IgD-negative memory B cell (primary cell): ENCODE data around the gene OS9. TPM values are rescaled to one million over a fixed set of nuclear protein-coding genes. Genes with fewer than 3 reads are reported as not detected.
A peak's percentile ranks its signal among the peaks of the same experiment; 100 is the strongest.

Experiments
- H3K27ac Mint-ChIP-seq, 3 donors: one replicate each; pipeline ENCODE4 v1.8.0; 2020 to 2022; ENCODE audit warnings: mild to moderate bottlenecking in 3 of 3, mixed read lengths in 3 of 3, moderate library complexity in 1 of 3
- H3K27me3 Mint-ChIP-seq: one replicate; pipeline ENCODE4 v1.8.0; 2021; ENCODE audit warnings: mixed read lengths
- H3K36me3 Mint-ChIP-seq: one replicate; pipeline ENCODE4 v1.8.0; 2020; ENCODE audit warnings: mild to moderate bottlenecking, mixed read lengths
- H3K4me1 Mint-ChIP-seq, 3 donors: one replicate each; pipeline ENCODE4 v1.8.0; 2020 to 2022; ENCODE audit warnings: mixed read lengths in 3 of 3, mild to moderate bottlenecking in 1 of 3
- H3K4me3 Mint-ChIP-seq, 4 donors: one replicate each; pipeline ENCODE4 v1.8.0; 2020 to 2022; ENCODE audit warnings: mild to moderate bottlenecking in 4 of 4, mixed read lengths in 4 of 4, moderate library complexity in 3 of 4
- H3K9me3 Mint-ChIP-seq, 3 donors: one replicate each; pipeline ENCODE4 v1.8.0; 2020 to 2021; ENCODE audit warnings: mixed read lengths in 3 of 3, mild to moderate bottlenecking in 1 of 3
- polyA plus RNA-seq: library from polyadenylated mRNA; unstranded; fragments of 300-500 nt; fragmentation: Illumina TruSeq; gene quantifications from one replicate; pipeline ENCODE4 v1.2.3, GENCODE V29; 2021

The OS9 gene
- polyA plus RNA-seq, 1 donor from 2014 or later: 70.4 TPM

DNA sequence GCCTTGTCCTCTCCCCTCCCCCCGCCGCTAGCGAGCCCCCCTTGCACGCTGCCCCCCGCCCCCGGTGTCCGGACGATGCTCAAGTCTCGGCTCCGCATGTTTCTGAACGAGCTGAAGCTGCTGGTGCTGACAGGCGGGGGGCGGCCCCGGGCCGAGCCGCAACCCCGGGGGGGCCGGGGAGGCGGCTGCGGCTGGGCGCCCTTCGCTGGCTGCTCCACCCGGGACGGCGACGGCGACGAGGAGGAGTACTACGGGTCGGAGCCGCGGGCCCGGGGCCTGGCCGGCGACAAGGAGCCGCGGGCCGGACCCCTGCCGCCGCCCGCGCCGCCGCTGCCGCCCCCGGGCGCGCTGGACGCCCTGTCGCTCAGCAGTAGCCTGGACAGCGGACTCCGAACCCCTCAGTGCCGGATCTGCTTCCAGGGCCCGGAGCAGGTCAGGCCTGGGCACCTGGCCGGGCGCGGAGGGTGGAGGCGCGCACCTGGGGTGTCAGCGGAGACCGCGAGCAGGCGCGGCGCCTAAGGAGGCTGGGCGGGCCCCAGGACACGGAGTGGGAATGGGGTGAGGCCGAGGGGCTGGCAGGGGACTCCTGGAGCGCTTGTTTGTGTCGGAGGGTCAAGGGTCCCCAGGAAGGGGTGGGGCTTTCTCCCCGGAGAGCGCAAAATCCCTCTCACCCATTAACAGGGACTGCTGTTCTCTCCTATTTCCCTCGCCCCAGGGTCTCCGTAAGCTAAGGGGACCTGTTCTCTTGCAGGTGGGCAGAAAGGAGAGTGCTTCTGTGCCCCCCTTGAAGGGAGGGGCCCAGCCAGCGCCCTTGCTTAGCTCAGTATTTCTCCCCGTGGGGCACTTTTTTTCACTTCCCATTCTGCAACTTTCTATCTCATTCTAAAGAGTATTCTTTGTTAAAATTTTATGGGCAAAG, 61.8 kb downstream of the OS9 start:
- H3K9me3 Mint-ChIP-seq: no peaks in the 10 kb centered on the region
- H3K36me3 Mint-ChIP-seq: peaks cover 9% of the 10 kb centered on the region
- H3K4me3 Mint-ChIP-seq: peak overlapping the region; percentile 91 to 98 (median 93)
- H3K27me3 Mint-ChIP-seq: no peaks in the 10 kb centered on the region
- H3K27ac Mint-ChIP-seq: peak overlapping the region; percentile 92 to 96 (median 93)
- peaks cover 28 to 53% (median 50%) of the 10 kb centered on the region in 3 donors for H3K4me1 Mint-ChIP-seq

- Mint-ChIP-seq H3K27me3 (no peaks in the 10 kb centered on the region), H3K9me3 (no peaks in the 10 kb centered on the region), H3K4me3 (peak overlapping the region; percentile 91 to 98 (median 93)), H3K4me1 (peaks cover 28 to 45% (median 45%) of the 10 kb centered on the region in 3 donors), H3K36me3 (peaks cover 9% of the 10 kb centered on the region), H3K27ac (peak overlapping the region; percentile 92 to 96 (median 93))
Observed at GRCh38 chr12:57756406-57757341, 62.7 kb downstream of the OS9 start.

GRCh38 chr12:57757771-57758170, 63.8 kb downstream of the OS9 start:
- Mint-ChIP-seq H3K4me3 (peak overlapping the region in 2 of 4 donors; percentile 39), H3K9me3 (no peaks in the 10 kb centered on the region)

GRCh38 chr12:57758552-57759359, 64.8 kb downstream of the OS9 start:
- no peaks in the 10 kb centered on the region for H3K9me3 Mint-ChIP-seq
- peak overlapping the region in 1 of 4 donors; percentile 81 for H3K4me3 Mint-ChIP-seq
- H3K27ac Mint-ChIP-seq: peak overlapping the region in 2 of 3 donors; percentile 31 to 84
- H3K27me3 Mint-ChIP-seq: peaks cover under 1% of the 10 kb centered on the region
- peaks cover 21 to 32% (median 28%) of the 10 kb centered on the region in 3 donors for H3K4me1 Mint-ChIP-seq
- peaks cover 9% of the 10 kb centered on the region for H3K36me3 Mint-ChIP-seq

More at GRCh38 chr12:57757771-57758170, 63.8 kb downstream of the OS9 start:
- H3K36me3 Mint-ChIP-seq: peaks cover 9% of the 10 kb centered on the region
- no peaks in the 10 kb centered on the region for H3K27me3 Mint-ChIP-seq
- peaks cover 25 to 40% (median 36%) of the 10 kb centered on the region in 3 donors for H3K4me1 Mint-ChIP-seq
- H3K27ac Mint-ChIP-seq: no peak overlapping the region

GRCh38 chr12:57759360-57759980, 65.5 kb downstream of the OS9 start:
- H3K27me3 Mint-ChIP-seq: peaks cover 6% of the 10 kb centered on the region
- H3K4me3 Mint-ChIP-seq: peak overlapping the region in 1 of 4 donors; percentile 81
- peaks cover 24 to 30% (median 24%) of the 10 kb centered on the region in 3 donors for H3K4me1 Mint-ChIP-seq
- peaks cover 9% of the 10 kb centered on the region for H3K36me3 Mint-ChIP-seq
- H3K27ac Mint-ChIP-seq: peak overlapping the region in 2 of 3 donors; percentile 56 to 84
- H3K9me3 Mint-ChIP-seq: no peaks in the 10 kb centered on the region

DNA sequence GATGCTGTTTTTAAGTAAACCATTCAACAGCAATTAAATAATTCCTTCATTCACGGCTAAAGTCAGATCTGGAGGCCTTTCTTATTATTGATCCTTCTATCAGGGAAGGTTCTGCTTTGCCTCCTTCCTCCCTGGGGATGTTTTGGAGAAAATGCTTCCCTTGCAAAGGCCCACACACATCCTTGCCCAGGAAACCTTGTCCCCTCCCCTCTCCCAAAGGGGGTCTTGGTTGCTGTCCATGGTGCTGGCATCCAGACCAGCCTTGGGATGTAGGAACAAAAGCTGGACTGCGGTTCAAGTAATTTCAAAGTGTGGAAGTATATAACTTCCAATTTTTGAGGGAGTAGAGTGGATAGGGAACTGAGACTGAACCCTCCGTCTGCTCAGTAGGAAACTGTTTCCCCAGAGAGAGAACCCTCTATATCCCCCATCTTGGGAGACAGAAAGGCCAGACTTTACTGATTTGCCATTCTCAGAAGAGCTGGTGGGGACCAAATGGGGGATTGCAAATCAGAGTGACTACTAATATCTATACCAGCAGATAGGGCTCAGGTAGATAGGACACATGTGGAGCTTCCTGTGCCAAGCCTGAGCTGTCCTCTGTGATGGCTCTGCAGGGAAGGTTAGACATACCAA, 66.5 kb downstream of the OS9 start:
- H3K27me3 Mint-ChIP-seq: peaks cover 16% of the 10 kb centered on the region

DNA sequence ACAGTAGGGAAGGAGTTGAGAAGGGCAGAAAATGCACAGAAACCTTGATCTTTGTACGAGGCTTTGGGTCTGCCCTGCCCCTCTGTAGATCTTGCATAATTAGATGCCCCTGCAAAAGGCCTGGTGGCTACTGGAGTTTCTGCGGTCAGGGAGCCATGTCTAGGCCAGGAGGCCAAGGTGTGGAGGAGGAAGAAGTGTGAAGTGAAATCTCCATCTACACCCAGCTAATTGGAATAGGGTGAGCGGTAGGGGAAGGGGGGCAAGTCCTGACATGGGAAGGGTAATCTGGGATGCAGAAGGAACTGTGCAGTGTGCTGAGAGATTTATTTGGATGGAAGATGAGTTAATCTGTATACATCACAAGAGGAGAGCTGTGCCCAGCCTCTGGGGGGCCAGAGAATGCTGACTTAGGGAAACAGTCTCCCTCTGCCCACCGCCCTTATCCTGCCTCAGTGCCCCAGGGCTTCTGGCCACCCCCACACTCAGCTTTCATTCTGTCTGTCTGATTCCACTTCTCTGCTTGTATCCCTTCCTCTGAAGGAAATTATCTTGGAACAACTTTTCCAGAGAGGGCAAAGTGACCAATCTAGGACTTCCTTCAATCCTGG, 67.6 kb downstream of the OS9 start:
- peaks cover 24% of the 10 kb centered on the region for H3K27me3 Mint-ChIP-seq
- H3K27ac Mint-ChIP-seq: peak overlapping the region in 1 of 3 donors; percentile 86
- H3K36me3 Mint-ChIP-seq: peaks cover 8% of the 10 kb centered on the region
- H3K4me3 Mint-ChIP-seq: peak overlapping the region in 1 of 4 donors; percentile 81
- no peaks in the 10 kb centered on the region for H3K9me3 Mint-ChIP-seq
- peaks cover 23 to 32% (median 26%) of the 10 kb centered on the region in 3 donors for H3K4me1 Mint-ChIP-seq

More for the DNA sequence above, 66.5 kb downstream of the OS9 start:
- no peak overlapping the region for H3K27ac Mint-ChIP-seq
- peaks cover 24 to 30% (median 24%) of the 10 kb centered on the region in 3 donors for H3K4me1 Mint-ChIP-seq
- H3K36me3 Mint-ChIP-seq: peaks cover 9% of the 10 kb centered on the region
- no peaks in the 10 kb centered on the region for H3K9me3 Mint-ChIP-seq
- peak overlapping the region in 1 of 4 donors; percentile 81 for H3K4me3 Mint-ChIP-seq

- Mint-ChIP-seq H3K27me3 (peaks cover 28% of the 10 kb centered on the region), H3K9me3 (no peaks in the 10 kb centered on the region), H3K4me1 (peaks cover 22 to 28% (median 23%) of the 10 kb centered on the region in 3 donors), H3K27ac (no peak overlapping the region), H3K4me3 (peak overlapping the region in 1 of 4 donors; percentile 35), H3K36me3 (peaks cover 7% of the 10 kb centered on the region)
Observed at GRCh38 chr12:57762463-57762862, 68.5 kb downstream of the OS9 start.

- H3K4me1 Mint-ChIP-seq: peaks cover 19 to 28% (median 23%) of the 10 kb centered on the region in 3 donors
- H3K4me3 Mint-ChIP-seq: peak overlapping the region; percentile 13 to 90 (median 78)
- H3K9me3 Mint-ChIP-seq: no peaks in the 10 kb centered on the region
- H3K36me3 Mint-ChIP-seq: peaks cover 8% of the 10 kb centered on the region
- H3K27ac Mint-ChIP-seq: peak overlapping the region in 2 of 3 donors; percentile 87 to 88
- peaks cover 28% of the 10 kb centered on the region for H3K27me3 Mint-ChIP-seq
Observed at GRCh38 chr12:57763881-57764661, 70.1 kb downstream of the OS9 start.

- Mint-ChIP-seq H3K36me3 (peaks cover 4% of the 10 kb centered on the region), H3K27ac (no peak overlapping the region), H3K4me1 (peaks cover 14 to 23% (median 17%) of the 10 kb centered on the region in 3 donors), H3K27me3 (peaks cover 28% of the 10 kb centered on the region), H3K9me3 (no peaks in the 10 kb centered on the region), H3K4me3 (peak overlapping the region; percentile 74 to 90 (median 82))
Observed at GRCh38 chr12:57764662-57765002, 70.7 kb downstream of the OS9 start.

DNA sequence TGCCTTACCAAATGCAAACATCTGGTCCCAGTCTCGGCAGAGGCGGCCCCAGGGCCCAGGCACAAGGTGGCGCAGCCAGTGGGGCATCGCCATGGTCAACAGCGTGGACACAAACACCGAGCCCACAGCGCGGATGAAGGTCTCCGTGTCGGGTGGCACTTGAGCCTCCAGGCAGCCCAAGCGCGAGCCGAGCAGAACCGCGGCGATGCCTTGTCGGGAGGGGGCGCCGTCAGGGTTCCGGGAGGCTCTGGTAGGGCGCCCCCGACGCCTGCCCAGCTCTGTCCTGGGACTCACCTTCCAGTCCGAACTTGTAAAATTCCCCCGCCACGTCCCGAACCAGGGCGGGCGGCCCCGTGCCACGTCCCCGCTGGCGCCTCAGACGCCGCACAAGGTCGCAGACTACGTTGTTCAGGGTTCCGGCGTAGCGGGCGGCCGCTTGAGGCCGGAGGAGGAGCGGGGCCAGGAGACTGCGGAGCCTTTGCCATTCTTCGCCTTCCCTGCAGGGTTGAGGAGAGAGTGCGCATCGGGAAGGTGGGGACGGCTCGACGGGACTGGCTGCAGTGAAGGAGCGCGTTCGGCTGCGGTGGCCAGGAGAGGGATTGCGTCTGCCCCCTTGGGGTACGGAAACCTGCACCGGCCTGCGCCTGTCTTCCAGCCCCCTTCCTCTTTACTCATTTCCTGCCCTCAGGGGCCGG, 71.2 kb downstream of the OS9 start:
- Mint-ChIP-seq H3K27me3 (peaks cover 28% of the 10 kb centered on the region), H3K4me3 (peak overlapping the region; percentile 74 to 90 (median 82)), H3K27ac (no peak overlapping the region), H3K36me3 (peaks cover 3% of the 10 kb centered on the region), H3K4me1 (peaks cover 13 to 18% (median 16%) of the 10 kb centered on the region in 3 donors), H3K9me3 (no peaks in the 10 kb centered on the region)
